ENCODE measurements around the gene COL1A1. TPM values are rescaled to one million over a fixed set of nuclear protein-coding genes. Genes with fewer than 3 reads are reported as not detected.

The COL1A1 gene
- polyA plus RNA-seq, 4 donors = 2.2 to 320 (median 27.2) TPM

GRCh38 chr17:50199803-50200456, 1.5 kb downstream of the COL1A1 start:
- Histone ChIP-seq H3K4me1 (ENCODE audit: control insufficient read depth in 3 of 3, insufficient read depth in 2 of 3, low read depth in 1 of 3, low read length in 2 of 3) (peaks cover 0 to 18% (median 0%) of the 10 kb centered on the region in 3 donors), H3K27me3 (ENCODE audit: control insufficient read depth in 3 of 3, insufficient read depth in 3 of 3, low read length in 3 of 3) (peaks cover 0 to 43% (median 6%) of the 10 kb centered on the region in 3 donors), H3K36me3 (ENCODE audit: control insufficient read depth in 3 of 3, insufficient read depth in 2 of 3, low read depth in 1 of 3, low read length in 3 of 3) (peaks cover 0 to 37% (median 3%) of the 10 kb centered on the region in 3 donors), H3K9me3 (ENCODE audit: control insufficient read depth in 2 of 2, insufficient read depth in 1 of 2, low read depth in 1 of 2, low read length in 1 of 2) (no peaks in the 10 kb centered on the region), H3K27ac (ENCODE audit: low read depth in 1 of 3, low read length in 2 of 3) (peak overlapping the region in 2 of 3 donors; percentile 88 to 90), H3K4me3 (ENCODE audit: low read depth in 1 of 3, low read length in 3 of 3) (peak overlapping the region; percentile 9 to 78 (median 45))
- FAIRE-seq = no peak
- DNase-seq = peak; percentile 67 to 93
- WGBS, 3 donors = 0 to 2% (median 1%) methylated on average over 32 to 36 of the region's 36 CpGs

GRCh38 chr17:50199211-50199802, 2.1 kb downstream of the COL1A1 start:
- Histone ChIP-seq H3K4me3 (ENCODE audit: low read depth in 1 of 3, low read length in 3 of 3) (peak overlapping the region; percentile 9 to 78 (median 45)), H3K4me1 (ENCODE audit: control insufficient read depth in 3 of 3, insufficient read depth in 2 of 3, low read depth in 1 of 3, low read length in 2 of 3) (peaks cover 0 to 18% (median 0%) of the 10 kb centered on the region in 3 donors), H3K27ac (ENCODE audit: low read depth in 1 of 3, low read length in 2 of 3) (peak overlapping the region in 2 of 3 donors; percentile 72 to 88), H3K36me3 (ENCODE audit: control insufficient read depth in 3 of 3, insufficient read depth in 2 of 3, low read depth in 1 of 3, low read length in 3 of 3) (peaks cover 0 to 43% (median 3%) of the 10 kb centered on the region in 3 donors), H3K9me3 (ENCODE audit: control insufficient read depth in 2 of 2, insufficient read depth in 1 of 2, low read depth in 1 of 2, low read length in 1 of 2) (no peaks in the 10 kb centered on the region), H3K27me3 (ENCODE audit: control insufficient read depth in 3 of 3, insufficient read depth in 3 of 3, low read length in 3 of 3) (peaks cover 0 to 37% (median 6%) of the 10 kb centered on the region in 3 donors)
- FAIRE-seq (no peak), DNase-seq (no peak)
- 19 to 30% (median 28%) methylated on average over 33 to 41 of the region's 41 CpGs for WGBS, 3 donors

DNA sequence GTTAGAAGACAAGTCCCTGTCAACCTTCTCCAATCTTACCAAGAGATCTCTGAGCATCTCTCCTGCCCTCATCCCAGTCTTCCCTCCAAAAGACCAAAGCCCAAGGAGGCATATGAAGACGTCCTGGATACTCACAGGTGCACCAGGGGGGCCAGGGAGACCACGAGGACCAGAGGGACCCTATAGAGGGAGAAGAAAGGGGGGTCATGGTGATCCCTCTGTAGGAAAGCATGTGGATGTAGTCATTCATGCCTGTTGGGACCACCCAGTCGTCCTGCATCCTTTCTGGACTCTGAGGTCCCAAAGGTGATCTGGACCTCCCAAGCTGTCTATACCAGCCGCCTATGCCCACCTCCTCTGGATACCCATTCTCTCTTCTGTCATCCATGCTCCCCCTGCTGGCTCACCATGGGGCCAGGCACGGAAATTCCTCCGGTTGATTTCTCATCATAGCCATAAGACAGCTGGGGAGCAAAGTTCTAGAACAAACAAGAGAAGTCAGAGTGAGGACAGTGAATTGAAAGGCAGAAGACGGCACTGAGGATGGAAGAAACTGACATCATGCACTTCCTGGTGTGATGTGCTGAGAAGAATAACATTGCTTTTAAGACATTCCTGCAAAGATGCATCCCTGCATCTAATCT, 3.3 kb downstream of the COL1A1 start:
- peak overlapping the region in 1 of 3 donors; percentile 78 for H3K4me3 ChIP-seq (ENCODE audit: low read depth in 1 of 3, low read length in 3 of 3)
- WGBS, 3 donors = 10 to 14% (median 12%) methylated on average over 7 of the region's 7 CpGs
- peaks cover 0 to 53% (median 3%) of the 10 kb centered on the region in 3 donors for H3K36me3 ChIP-seq (ENCODE audit: control insufficient read depth in 3 of 3, insufficient read depth in 2 of 3, low read depth in 1 of 3, low read length in 3 of 3)
- H3K27ac ChIP-seq (ENCODE audit: low read depth in 1 of 3, low read length in 2 of 3) = peak overlapping the region in 2 of 3 donors; percentile 1 to 46
- FAIRE-seq = no peak
- H3K4me1 ChIP-seq (ENCODE audit: control insufficient read depth in 3 of 3, insufficient read depth in 2 of 3, low read depth in 1 of 3, low read length in 2 of 3) = peaks cover 0 to 18% (median 0%) of the 10 kb centered on the region in 3 donors
- H3K9me3 ChIP-seq (ENCODE audit: control insufficient read depth in 2 of 2, insufficient read depth in 1 of 2, low read depth in 1 of 2, low read length in 1 of 2) = no peaks in the 10 kb centered on the region
- peaks cover 0 to 26% (median 6%) of the 10 kb centered on the region in 3 donors for H3K27me3 ChIP-seq (ENCODE audit: control insufficient read depth in 3 of 3, insufficient read depth in 3 of 3, low read length in 3 of 3)
- peak; percentile 81 to 88 for DNase-seq

- no peaks in the 10 kb centered on the region for H3K9me3 ChIP-seq (ENCODE audit: control insufficient read depth in 2 of 2, insufficient read depth in 1 of 2, low read depth in 1 of 2, low read length in 1 of 2)
- peak overlapping the region in 2 of 3 donors; percentile 33 to 44 for H3K27ac ChIP-seq (ENCODE audit: low read depth in 1 of 3, low read length in 2 of 3)
- no peak overlapping the region for H3K4me3 ChIP-seq (ENCODE audit: low read depth in 1 of 3, low read length in 3 of 3)
These were observed 4.6 kb downstream of the COL1A1 start for GRCh38 chr17:50196826-50197225.

GRCh38 chr17:50196036-50196435, 5.4 kb downstream of the COL1A1 start:
- H3K4me1 ChIP-seq (ENCODE audit: control insufficient read depth in 3 of 3, insufficient read depth in 2 of 3, low read depth in 1 of 3, low read length in 2 of 3) = peaks cover 0 to 18% (median 0%) of the 10 kb centered on the region in 3 donors
- H3K9me3 ChIP-seq (ENCODE audit: control insufficient read depth in 2 of 2, insufficient read depth in 1 of 2, low read depth in 1 of 2, low read length in 1 of 2) = no peaks in the 10 kb centered on the region
- peaks cover 0 to 5% (median 0%) of the 10 kb centered on the region in 3 donors for H3K27me3 ChIP-seq (ENCODE audit: control insufficient read depth in 3 of 3, insufficient read depth in 3 of 3, low read length in 3 of 3)
- DNase-seq (no peak), FAIRE-seq (no peak)
- H3K27ac ChIP-seq (ENCODE audit: low read depth in 1 of 3, low read length in 2 of 3) = peak overlapping the region in 2 of 3 donors; percentile 5 to 44
- H3K4me3 ChIP-seq (ENCODE audit: low read depth in 1 of 3, low read length in 3 of 3) = no peak overlapping the region
- 69 to 79% (median 74%) methylated on average over 5 of the region's 5 CpGs for WGBS, 3 donors
- peaks cover 0 to 74% (median 3%) of the 10 kb centered on the region in 3 donors for H3K36me3 ChIP-seq (ENCODE audit: control insufficient read depth in 3 of 3, insufficient read depth in 2 of 3, low read depth in 1 of 3, low read length in 3 of 3)

More at GRCh38 chr17:50196826-50197225, 4.6 kb downstream of the COL1A1 start:
- Histone ChIP-seq H3K4me1 (ENCODE audit: control insufficient read depth in 3 of 3, insufficient read depth in 2 of 3, low read depth in 1 of 3, low read length in 2 of 3) (peaks cover 0 to 18% (median 0%) of the 10 kb centered on the region in 3 donors), H3K36me3 (ENCODE audit: control insufficient read depth in 3 of 3, insufficient read depth in 2 of 3, low read depth in 1 of 3, low read length in 3 of 3) (peaks cover 0 to 66% (median 3%) of the 10 kb centered on the region in 3 donors), H3K27me3 (ENCODE audit: control insufficient read depth in 3 of 3, insufficient read depth in 3 of 3, low read length in 3 of 3) (peaks cover 0 to 13% (median 0%) of the 10 kb centered on the region in 3 donors)
- 65 to 73% (median 72%) methylated on average over 6 of the region's 6 CpGs for WGBS, 3 donors
- FAIRE-seq (no peak), DNase-seq (no peak)

DNA sequence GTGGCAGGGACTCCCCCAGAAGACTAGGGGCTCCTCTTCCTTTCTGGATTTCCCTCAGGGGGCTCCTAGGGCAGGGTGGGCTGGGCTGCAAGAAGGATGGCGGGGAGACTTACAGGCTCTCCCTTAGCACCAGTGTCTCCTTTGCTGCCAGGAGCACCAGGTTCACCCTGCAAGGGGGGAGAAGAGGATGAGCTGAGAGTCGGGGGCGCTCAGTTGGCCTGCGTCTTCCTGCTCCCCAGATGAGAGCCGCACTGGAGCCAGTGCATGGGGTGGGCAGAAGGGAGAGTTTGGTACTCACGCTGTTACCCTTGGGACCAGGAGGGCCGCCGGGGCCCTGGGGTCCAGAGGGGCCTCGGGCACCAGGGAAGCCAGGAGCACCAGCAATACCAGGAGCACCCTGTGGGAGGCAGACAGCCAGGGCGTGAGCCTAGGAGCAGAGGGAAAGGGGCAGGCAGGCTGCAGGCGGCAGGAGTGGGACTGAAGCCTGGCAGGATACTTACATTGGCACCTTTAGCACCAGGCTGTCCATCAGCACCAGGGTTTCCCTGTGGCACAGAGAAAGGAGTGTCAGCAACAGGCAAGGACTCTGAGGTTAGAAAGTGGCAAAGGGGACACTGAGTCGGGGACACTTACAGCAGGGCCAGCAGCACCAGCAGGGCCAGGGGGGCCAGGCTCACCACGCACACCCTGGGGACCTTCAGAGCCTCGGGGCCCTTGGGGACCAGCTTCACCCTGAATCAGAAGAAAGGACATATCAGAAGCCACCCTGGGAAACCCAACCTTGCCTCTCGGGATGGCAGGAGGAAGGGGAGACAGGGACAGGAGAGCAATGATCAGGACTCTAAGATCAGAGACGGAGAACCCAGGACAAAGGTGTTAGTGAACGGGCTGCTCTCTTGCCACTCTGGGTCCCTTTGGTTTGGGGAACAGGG, 6.2 kb downstream of the COL1A1 start:
- FAIRE-seq (no peak), DNase-seq (no peak)
- no peaks in the 10 kb centered on the region for H3K9me3 ChIP-seq (ENCODE audit: control insufficient read depth in 2 of 2, insufficient read depth in 1 of 2, low read depth in 1 of 2, low read length in 1 of 2)
- H3K27ac ChIP-seq (ENCODE audit: low read depth in 1 of 3, low read length in 2 of 3) = peak overlapping the region in 1 of 3 donors; percentile 44
- H3K4me1 ChIP-seq (ENCODE audit: control insufficient read depth in 3 of 3, insufficient read depth in 2 of 3, low read depth in 1 of 3, low read length in 2 of 3) = peaks cover 0 to 13% (median 0%) of the 10 kb centered on the region in 3 donors
- H3K4me3 ChIP-seq (ENCODE audit: low read depth in 1 of 3, low read length in 3 of 3) = no peak overlapping the region
- 82 to 91% (median 86%) methylated on average over 17 of the region's 17 CpGs for WGBS, 3 donors
- H3K36me3 ChIP-seq (ENCODE audit: control insufficient read depth in 3 of 3, insufficient read depth in 2 of 3, low read depth in 1 of 3, low read length in 3 of 3) = peaks cover 0 to 83% (median 3%) of the 10 kb centered on the region in 3 donors
- no peaks in the 10 kb centered on the region for H3K27me3 ChIP-seq (ENCODE audit: control insufficient read depth in 3 of 3, insufficient read depth in 3 of 3, low read length in 3 of 3)

DNA sequence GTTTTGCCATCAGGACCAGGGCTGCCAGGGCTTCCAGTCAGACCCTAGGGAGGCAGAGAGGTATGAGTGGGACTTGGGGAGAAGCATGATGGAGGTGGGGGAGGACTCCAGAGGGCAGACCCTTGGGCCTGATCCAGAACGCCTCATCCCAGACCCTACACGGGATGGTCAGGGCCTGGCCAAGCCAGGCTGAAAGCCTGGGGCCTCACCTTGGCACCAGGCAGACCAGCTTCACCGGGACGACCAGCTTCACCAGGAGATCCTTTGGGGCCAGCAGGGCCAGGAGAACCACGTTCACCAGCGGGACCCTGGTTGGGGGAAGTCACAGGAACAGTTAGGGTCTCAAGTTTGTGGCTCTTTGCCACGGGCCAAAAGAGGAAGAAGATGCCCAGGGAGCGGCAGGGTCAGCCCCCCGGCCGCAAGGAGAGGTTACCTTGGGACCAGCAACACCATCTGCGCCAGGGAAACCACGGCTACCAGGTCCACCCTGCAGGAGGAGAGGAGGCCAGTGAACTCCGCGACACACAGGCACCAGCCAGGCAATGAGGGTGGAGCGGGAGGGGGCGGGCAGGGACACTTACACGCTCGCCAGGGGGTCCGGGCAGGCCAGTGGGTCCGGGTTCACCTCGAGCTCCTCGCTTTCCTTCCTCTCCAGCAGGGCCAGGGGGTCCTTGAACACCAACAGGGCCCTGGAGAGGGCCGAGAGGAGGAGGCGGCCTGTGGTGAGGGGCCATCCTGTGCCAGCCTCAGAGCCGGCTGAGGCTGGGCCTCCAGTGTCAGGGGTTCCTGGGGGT, 7.1 kb downstream of the COL1A1 start:
- DNase-seq = no peak
- Histone ChIP-seq H3K36me3 (ENCODE audit: control insufficient read depth in 3 of 3, insufficient read depth in 2 of 3, low read depth in 1 of 3, low read length in 3 of 3) (peaks cover 0 to 90% (median 3%) of the 10 kb centered on the region in 3 donors), H3K4me3 (ENCODE audit: low read depth in 1 of 3, low read length in 3 of 3) (no peak overlapping the region), H3K27ac (ENCODE audit: low read depth in 1 of 3, low read length in 2 of 3) (peak overlapping the region in 1 of 3 donors; percentile 1), H3K27me3 (ENCODE audit: control insufficient read depth in 3 of 3, insufficient read depth in 3 of 3, low read length in 3 of 3) (no peaks in the 10 kb centered on the region), H3K4me1 (ENCODE audit: control insufficient read depth in 3 of 3, insufficient read depth in 2 of 3, low read depth in 1 of 3, low read length in 2 of 3) (peaks cover 0 to 7% (median 0%) of the 10 kb centered on the region in 3 donors), H3K9me3 (ENCODE audit: control insufficient read depth in 2 of 2, insufficient read depth in 1 of 2, low read depth in 1 of 2, low read length in 1 of 2) (no peaks in the 10 kb centered on the region)
- 76 to 85% (median 82%) methylated on average over 25 of the region's 25 CpGs for WGBS, 3 donors
- no peak for FAIRE-seq

All from small intestine (tissue), 7 donors.